Fibroblast of lung (primary cell): ENCODE results near the gene DTX2. TPM values are rescaled to one million over a fixed set of nuclear protein-coding genes. Genes with fewer than 3 reads are reported as not detected.

Experiments
- DNase-seq, 2 donors: peaks; one replicate each; pipeline versions ENCODE4 v3.0.0 to v3.0.0-alpha.2; 2010; ENCODE audit warnings: low read depth in 2 of 2
- H2AFZ ChIP-seq: 2 replicates; pipeline ENCODE4 v1.5.1; 2012; ENCODE audit warnings: low read length, control low read depth, inconsistent platforms
- H3K27ac ChIP-seq: 2 replicates; pipeline ENCODE4 v1.5.1; 2011; ENCODE audit warnings: low read length, control low read depth; ENCODE audit not compliant: insufficient read depth
- H3K27me3 ChIP-seq: 2 replicates; pipeline ENCODE4 v1.5.1; 2011; ENCODE audit warnings: mild to moderate bottlenecking, low read length; ENCODE audit not compliant: control insufficient read depth, insufficient read depth
- H3K36me3 ChIP-seq: 2 replicates; pipeline ENCODE4 v1.5.1; 2011; ENCODE audit warnings: low read length; ENCODE audit not compliant: control insufficient read depth, insufficient read depth
- H3K4me1 ChIP-seq: 2 replicates; pipeline ENCODE4 v1.5.1; 2011; ENCODE audit warnings: low read length; ENCODE audit not compliant: control insufficient read depth, insufficient read depth; ENCODE audit errors: extremely low read depth
- H3K4me2 ChIP-seq: 2 replicates; pipeline ENCODE4 v1.5.1; 2011; ENCODE audit warnings: low read length, control low read depth; ENCODE audit not compliant: insufficient read depth; ENCODE audit errors: extremely low read depth
- H3K4me3 ChIP-seq, 4 experiments: fragments of 200-600 bp in 1 of 4; sonication (generic) in 1 of 4; replicated peaks in 1 of 4; 2 replicates each; pipeline ENCODE4 v1.5.1; 2011 to 2016; ENCODE audit warnings: low read length in 4 of 4, low read depth in 3 of 4, mild to moderate bottlenecking in 3 of 4, control low read depth in 2 of 4, inconsistent platforms in 1 of 4, mixed read lengths in 1 of 4; ENCODE audit not compliant: insufficient read depth in 1 of 4; ENCODE audit errors: control extremely low read depth in 1 of 4
- H3K79me2 ChIP-seq: 2 replicates; pipeline ENCODE4 v1.5.1; 2012; ENCODE audit warnings: mild to moderate bottlenecking, low read length, inconsistent platforms; ENCODE audit not compliant: control insufficient read depth, insufficient read depth
- H3K9ac ChIP-seq: 2 replicates; pipeline ENCODE4 v1.5.1; 2011; ENCODE audit warnings: mild to moderate bottlenecking, low read length, control low read depth; ENCODE audit not compliant: insufficient read depth
- H3K9me3 ChIP-seq: 2 replicates; pipeline ENCODE4 v1.5.1; 2012; ENCODE audit warnings: low read depth, low read length; ENCODE audit not compliant: control insufficient read depth, insufficient read depth
- H4K20me1 ChIP-seq: 2 replicates; pipeline ENCODE4 v1.5.1; 2011; ENCODE audit warnings: low read length; ENCODE audit not compliant: control insufficient read depth, insufficient read depth; ENCODE audit errors: extremely low read depth
- CTCF ChIP-seq, 2 donors: IDR thresholded peaks in 1 of 2; conservative IDR thresholded peaks in 1 of 2; 1 replicate in 1 of 2; 2 replicates in 1 of 2; pipeline ENCODE4 v1.5.1; 2011 to 2012; ENCODE audit warnings: low read length in 2 of 2, control low read depth in 1 of 2, inconsistent platforms in 1 of 2, low read depth in 1 of 2, mild to moderate bottlenecking in 1 of 2
- EZH2 ChIP-seq: IDR thresholded peaks from 2 replicates; pipeline ENCODE4 v1.5.1; 2012; ENCODE audit warnings: low read length, control low read depth, mild to moderate bottlenecking; ENCODE audit errors: missing control alignments
- polyA plus RNA-seq, 2 donors: library from polyadenylated mRNA; depleted of rRNA in 1 of 2; stranded (reverse) in 1 of 2; unstranded in 1 of 2; fragments of >200 nt; gene quantifications; 2 replicates each; pipeline ENCODE4 v1.2.1, GENCODE V29; 2011 to 2012; ENCODE audit warnings: missing spikeins in 1 of 2
- total RNA-seq: library from RNA; depleted of rRNA; stranded (reverse); fragments of >200 nt; gene quantifications from 2 replicates; pipeline ENCODE4 v1.2.1, GENCODE V29; 2014

DTX2 gene
- total and polyA plus RNA-seq, 2 donors (not counting 1 experiment from before 2014, with no cell fraction given) = 2.2 to 6.8 TPM

GRCh38 chr7:76426246-76426645, 35.3 kb upstream of the DTX2 start:
- H3K27ac ChIP-seq = no peak overlapping the region
- no peaks in the 10 kb centered on the region for H3K79me2 ChIP-seq
- peaks cover 8% of the 10 kb centered on the region for H3K4me1 ChIP-seq
- no peak overlapping the region for H3K4me3 ChIP-seq
- DNase-seq = no peak
- no peaks in the 10 kb centered on the region for H3K27me3 ChIP-seq
- no peak for TF ChIP-seq EZH2
- TF ChIP-seq CTCF (conservative IDR thresholded peaks at IDR 0.05 in 1 of 2, IDR thresholded peaks at IDR 0.05 in 1 of 2; ENCODE audit: low read depth in 1 of 2, low read length in 2 of 2) = no peak
- H3K9me3 ChIP-seq = no peaks in the 10 kb centered on the region
- no peak overlapping the region for H3K9ac ChIP-seq
- H3K36me3 ChIP-seq = no peaks in the 10 kb centered on the region
- no peak overlapping the region for H3K4me2 ChIP-seq
- H2AFZ ChIP-seq = no peak overlapping the region
- no peaks in the 10 kb centered on the region for H4K20me1 ChIP-seq

- no peak for TF ChIP-seq EZH2
- no peak for TF ChIP-seq CTCF (conservative IDR thresholded peaks at IDR 0.05 in 1 of 2, IDR thresholded peaks at IDR 0.05 in 1 of 2; ENCODE audit: low read depth in 1 of 2, low read length in 2 of 2)
- DNase-seq = no peak
- Histone ChIP-seq H3K9ac (no peak overlapping the region), H3K36me3 (no peaks in the 10 kb centered on the region), H3K79me2 (no peaks in the 10 kb centered on the region), H3K4me2 (no peak overlapping the region), H3K4me3 (no peak overlapping the region), H3K27me3 (no peaks in the 10 kb centered on the region), H3K9me3 (no peaks in the 10 kb centered on the region), H2AFZ (no peak overlapping the region), H4K20me1 (no peaks in the 10 kb centered on the region), H3K27ac (no peak overlapping the region), H3K4me1 (peaks cover 5% of the 10 kb centered on the region)
Measured at GRCh38 chr7:76427635-76428034, 33.9 kb upstream of the DTX2 start.

GRCh38 chr7:76428149-76428823, 33.2 kb upstream of the DTX2 start:
- Histone ChIP-seq H3K9me3 (no peaks in the 10 kb centered on the region), H3K9ac (no peak overlapping the region), H3K4me2 (no peak overlapping the region), H4K20me1 (no peaks in the 10 kb centered on the region), H3K27ac (no peak overlapping the region), H3K27me3 (no peaks in the 10 kb centered on the region), H2AFZ (no peak overlapping the region), H3K36me3 (no peaks in the 10 kb centered on the region), H3K4me1 (peaks cover under 1% of the 10 kb centered on the region), H3K79me2 (no peaks in the 10 kb centered on the region), H3K4me3 (no peak overlapping the region)
- no peak for DNase-seq
- no peak for TF ChIP-seq CTCF (conservative IDR thresholded peaks at IDR 0.05 in 1 of 2, IDR thresholded peaks at IDR 0.05 in 1 of 2; ENCODE audit: low read depth in 1 of 2, low read length in 2 of 2)
- TF ChIP-seq EZH2 = no peak
